OCI-LY1 (cell line): ENCODE results near the gene L3MBTL3.

Experiments used
- H2AFZ ChIP-seq: fragments of 200-600 bp; sonication (generic), shearing (Covaris generic); 2 replicates; pipeline ENCODE4 v1.6.0; 2014; ENCODE audit warnings: antibody characterized with exemption, mild to moderate bottlenecking, low read length
- H3F3A ChIP-seq: fragments of 200-600 bp; sonication (generic), shearing (Covaris generic); 2 replicates; pipeline ENCODE4 v1.6.0; 2014; ENCODE audit warnings: mild to moderate bottlenecking, antibody characterized with exemption, low read length, moderate library complexity; ENCODE audit not compliant: insufficient read depth
- H3K27ac ChIP-seq: fragments of 200-600 bp; sonication (generic); 2 replicates; pipeline ENCODE4 v1.5.1; 2014; ENCODE audit warnings: low read length, mixed run types, mild to moderate bottlenecking, low read depth; ENCODE audit not compliant: poor library complexity, severe bottlenecking
- H3K27me3 ChIP-seq: fragments of 200-600 bp; sonication (generic); 2 replicates; pipeline ENCODE4 v1.6.0; 2014; ENCODE audit warnings: antibody characterized with exemption, mild to moderate bottlenecking, low read length, moderate library complexity; ENCODE audit not compliant: insufficient read depth
- H3K36me3 ChIP-seq: fragments of 200-600 bp; sonication (generic); 2 replicates; pipeline ENCODE4 v1.6.1; 2014; ENCODE audit warnings: mild to moderate bottlenecking, antibody characterized with exemption, low read length, moderate library complexity, mixed read lengths; ENCODE audit not compliant: insufficient read depth
- H3K4me1 ChIP-seq: fragments of 200-600 bp; sonication (generic); 2 replicates; pipeline ENCODE4 v1.5.1; 2014; ENCODE audit warnings: mild to moderate bottlenecking, low read length, moderate library complexity; ENCODE audit not compliant: insufficient read depth, severe bottlenecking
- H3K4me2 ChIP-seq: fragments of 200-600 bp; sonication (generic), shearing (Covaris generic); 2 replicates; pipeline ENCODE4 v1.6.1; 2014; ENCODE audit warnings: low read length
- H3K4me3 ChIP-seq: fragments of 200-600 bp; sonication (generic); 2 replicates; pipeline ENCODE4 v1.5.1; 2014; ENCODE audit warnings: low read length, low read depth, mild to moderate bottlenecking, mixed read lengths; ENCODE audit not compliant: poor library complexity, severe bottlenecking
- H3K79me2 ChIP-seq: fragments of 200-600 bp; shearing (Covaris generic); 2 replicates; pipeline ENCODE4 v1.6.1; 2016; ENCODE audit warnings: mixed run types, low read length, mixed read lengths; ENCODE audit not compliant: insufficient read depth
- H3K9ac ChIP-seq: fragments of 200-600 bp; sonication (generic), shearing (Covaris generic); 2 replicates; pipeline ENCODE4 v1.6.1; 2014; ENCODE audit warnings: mild to moderate bottlenecking, low read length, mixed read lengths
- H3K9me2 ChIP-seq: fragments of 200-600 bp; sonication (generic), shearing (Covaris generic); 2 replicates; pipeline ENCODE4 v1.6.1; 2014; ENCODE audit warnings: low read depth, mild to moderate bottlenecking, low read length, mixed read lengths
- H3K9me3 ChIP-seq: fragments of 200-600 bp; shearing (Covaris generic); 2 replicates; pipeline ENCODE4 v1.6.1; 2014; ENCODE audit warnings: low read length, mixed read lengths
- H4K20me1 ChIP-seq: fragments of 200-600 bp; sonication (generic), shearing (Covaris generic); 2 replicates; pipeline ENCODE4 v1.6.0; 2016; ENCODE audit warnings: mild to moderate bottlenecking, low read length; ENCODE audit not compliant: insufficient read depth
- CTCF ChIP-seq: fragments of 200-600 bp; sonication (generic), shearing (Covaris generic); IDR thresholded peaks from 2 replicates; pipeline ENCODE4 v1.5.1; 2017; ENCODE audit warnings: mild to moderate bottlenecking, antibody characterized with exemption, low read length, moderate library complexity, mixed read lengths
- EZH2 ChIP-seq: fragments of 200-600 bp; sonication (generic), shearing (Covaris generic); IDR thresholded peaks from 2 replicates; pipeline ENCODE4 v1.8.0; 2017; ENCODE audit warnings: borderline replicate concordance, mixed run types, mild to moderate bottlenecking, antibody characterized with exemption, low read length, moderate library complexity, mixed read lengths

Gene L3MBTL3

GRCh38 chr6:130046671-130047070 is 28.3 kb downstream of the L3MBTL3 start:
- Histone ChIP-seq H3K4me1 (no peaks in the 10 kb centered on the region), H2AFZ (no peak overlapping the region), H3K9me3 (no peaks in the 10 kb centered on the region), H3K9ac (no peak overlapping the region), H4K20me1 (no peaks in the 10 kb centered on the region), H3F3A (no peaks in the 10 kb centered on the region), H3K9me2 (no peaks in the 10 kb centered on the region), H3K79me2 (no peaks in the 10 kb centered on the region), H3K4me2 (no peak overlapping the region), H3K27me3 (no peaks in the 10 kb centered on the region), H3K4me3 (no peak overlapping the region), H3K27ac (no peak overlapping the region), H3K36me3 (peaks cover 15% of the 10 kb centered on the region; the same call in 1 of the 2 replicates)
- TF ChIP-seq EZH2 (no peak), CTCF (no peak)

- Histone ChIP-seq H3K79me2 (no peaks in the 10 kb centered on the region), H3K36me3 (peaks cover 20% of the 10 kb centered on the region; the same call in 1 of the 2 replicates), H3K9me2 (no peaks in the 10 kb centered on the region)
These were observed 29.0 kb downstream of the L3MBTL3 start for GRCh38 chr6:130047088-130047995.

GRCh38 chr6:130050230-130050629 is 31.8 kb downstream of the L3MBTL3 start:
- H3K79me2 ChIP-seq = no peaks in the 10 kb centered on the region
- H3K27me3 ChIP-seq = no peaks in the 10 kb centered on the region
- H3K27ac ChIP-seq = no peak overlapping the region
- TF ChIP-seq CTCF (no peak), EZH2 (no peak)
- no peaks in the 10 kb centered on the region for H3K9me2 ChIP-seq
- H3K9me3 ChIP-seq = no peaks in the 10 kb centered on the region
- no peak overlapping the region for H3K9ac ChIP-seq
- H3K36me3 ChIP-seq = peaks cover 29% of the 10 kb centered on the region; the same call in 1 of the 2 replicates
- no peaks in the 10 kb centered on the region for H4K20me1 ChIP-seq
- H3K4me3 ChIP-seq = no peak overlapping the region
- H3K4me1 ChIP-seq = no peaks in the 10 kb centered on the region
- no peak overlapping the region for H2AFZ ChIP-seq
- no peaks in the 10 kb centered on the region for H3F3A ChIP-seq
- H3K4me2 ChIP-seq = no peak overlapping the region

More at GRCh38 chr6:130047088-130047995, 29.0 kb downstream of the L3MBTL3 start:
- no peaks in the 10 kb centered on the region for H3K27me3 ChIP-seq
- no peaks in the 10 kb centered on the region for H3F3A ChIP-seq
- H3K27ac ChIP-seq = no peak overlapping the region
- H2AFZ ChIP-seq = no peak overlapping the region
- no peaks in the 10 kb centered on the region for H3K9me3 ChIP-seq
- no peak overlapping the region for H3K4me2 ChIP-seq
- no peaks in the 10 kb centered on the region for H4K20me1 ChIP-seq
- no peaks in the 10 kb centered on the region for H3K4me1 ChIP-seq
- no peak for TF ChIP-seq EZH2
- no peak for TF ChIP-seq CTCF
- H3K9ac ChIP-seq = no peak overlapping the region
- no peak overlapping the region for H3K4me3 ChIP-seq
